GM13976 (cell line): ENCODE results near the gene JAKMIP2.
"Not testable (repeated sequence)": the region's sequence is repeated elsewhere in the genome, so short reads cannot be mapped to it uniquely, and the experiment has no call there.

Experiments
- DNase-seq: peaks from one replicate; pipeline ENCODE4 v3.0.0; 2012; ENCODE audit warnings: low spot score
- in situ Hi-C: fragments of 300-500 bp; cut with MboI; formaldehyde crosslinking; loops from one replicate; pipeline ENCODE4 v1.12.0; 2022; ENCODE audit warnings: low sequenced_read_pairs, mixed read lengths, inconsistent platforms; ENCODE audit not compliant: unreplicated experiment
- TF ChIP-seq, protein P1 (sequence below): IDR thresholded peaks from 2 replicates; pipeline ENCODE4 v1.5.1; 2012; ENCODE audit warnings: borderline replicate concordance, mild to moderate bottlenecking; ENCODE audit not compliant: insufficient read depth; ENCODE audit errors: extremely low read depth, missing control alignments, control extremely low read depth

The JAKMIP2 gene

DNA sequence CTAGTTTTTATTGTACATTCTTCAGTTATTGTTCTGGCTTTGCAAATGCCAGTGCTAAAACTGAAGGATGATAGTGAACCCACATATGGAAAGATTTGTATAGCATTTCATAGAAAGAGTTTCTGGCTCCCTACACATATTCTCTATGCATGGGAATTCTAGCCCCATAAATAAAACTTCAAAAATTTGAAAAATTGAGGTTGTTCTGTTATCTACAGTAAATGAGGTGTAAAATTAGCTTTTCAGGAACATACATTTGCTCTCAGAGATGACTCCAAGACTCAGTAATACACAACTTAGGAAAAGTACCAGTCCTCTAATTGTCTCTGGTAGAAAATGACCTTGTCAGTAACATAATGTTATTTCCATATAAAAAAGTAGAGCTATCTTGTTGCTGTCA is 192.4 kb downstream of the JAKMIP2 start:
- in situ Hi-C loops = no loop called here

DNA sequence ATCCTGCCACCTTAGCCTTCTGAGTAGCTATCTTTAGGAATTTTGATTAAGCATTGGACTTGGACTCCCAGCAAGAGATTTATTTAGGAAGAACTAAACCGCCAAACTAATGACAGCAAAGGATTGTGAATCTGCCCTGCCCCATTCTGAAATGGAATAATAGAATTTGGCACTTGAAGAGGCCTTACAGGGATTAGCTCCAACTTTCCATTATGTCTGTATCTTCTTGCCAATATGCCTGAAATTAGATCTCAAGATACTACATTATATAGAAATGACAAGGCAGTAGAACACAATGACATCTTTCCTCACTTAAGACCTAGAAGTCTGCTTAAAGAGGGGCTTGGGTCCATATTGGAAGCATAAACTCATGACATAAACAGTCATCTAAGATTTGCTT is 195.7 kb downstream of the JAKMIP2 start:
- TF ChIP-seq, protein P1, sequence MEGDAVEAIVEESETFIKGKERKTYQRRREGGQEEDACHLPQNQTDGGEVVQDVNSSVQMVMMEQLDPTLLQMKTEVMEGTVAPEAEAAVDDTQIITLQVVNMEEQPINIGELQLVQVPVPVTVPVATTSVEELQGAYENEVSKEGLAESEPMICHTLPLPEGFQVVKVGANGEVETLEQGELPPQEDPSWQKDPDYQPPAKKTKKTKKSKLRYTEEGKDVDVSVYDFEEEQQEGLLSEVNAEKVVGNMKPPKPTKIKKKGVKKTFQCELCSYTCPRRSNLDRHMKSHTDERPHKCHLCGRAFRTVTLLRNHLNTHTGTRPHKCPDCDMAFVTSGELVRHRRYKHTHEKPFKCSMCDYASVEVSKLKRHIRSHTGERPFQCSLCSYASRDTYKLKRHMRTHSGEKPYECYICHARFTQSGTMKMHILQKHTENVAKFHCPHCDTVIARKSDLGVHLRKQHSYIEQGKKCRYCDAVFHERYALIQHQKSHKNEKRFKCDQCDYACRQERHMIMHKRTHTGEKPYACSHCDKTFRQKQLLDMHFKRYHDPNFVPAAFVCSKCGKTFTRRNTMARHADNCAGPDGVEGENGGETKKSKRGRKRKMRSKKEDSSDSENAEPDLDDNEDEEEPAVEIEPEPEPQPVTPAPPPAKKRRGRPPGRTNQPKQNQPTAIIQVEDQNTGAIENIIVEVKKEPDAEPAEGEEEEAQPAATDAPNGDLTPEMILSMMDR = no peak
- no peak for DNase-seq
- in situ Hi-C loops = no loop called here

More for the DNA sequence above, 192.4 kb downstream of the JAKMIP2 start:
- no peak for DNase-seq
- TF ChIP-seq, protein P1 = no peak

GRCh38 chr5:147586221-147586620 is 196.3 kb downstream of the JAKMIP2 start:
- in situ Hi-C loops = no loop called here
- DNase-seq = no peak
- TF ChIP-seq, protein P1 = no peak

GRCh38 chr5:147582272-147582671 is 200.3 kb downstream of the JAKMIP2 start:
- in situ Hi-C loops = not testable (repeated sequence)

DNA sequence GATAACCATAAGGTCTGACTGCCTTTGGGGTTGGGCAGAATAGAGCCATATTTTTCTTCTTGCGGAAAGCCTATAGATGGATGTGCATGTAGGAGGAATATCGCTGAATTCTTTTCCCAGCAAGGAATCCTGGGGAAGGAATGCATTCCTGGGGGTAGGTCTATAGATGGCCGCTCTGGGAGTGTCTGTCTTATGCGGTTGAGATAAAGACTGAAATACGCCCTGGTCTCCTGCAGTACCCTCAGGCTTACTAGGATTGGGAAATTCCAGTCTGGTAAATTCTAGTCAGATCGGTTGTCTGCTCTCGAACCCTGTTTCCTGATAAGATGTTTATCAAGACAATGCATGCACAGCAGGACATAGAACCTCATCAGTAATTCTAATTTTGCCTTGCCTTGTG is 202.1 kb downstream of the JAKMIP2 start:
- in situ Hi-C loops, DNase-seq: not testable (repeated sequence)

More at GRCh38 chr5:147582272-147582671, 200.3 kb downstream of the JAKMIP2 start:
- not testable (repeated sequence) for DNase-seq

- in situ Hi-C loops = no loop called here
- no peak for DNase-seq
- TF ChIP-seq, protein P1 = no peak
Measured at GRCh38 chr5:147578228-147579024, 204.1 kb downstream of the JAKMIP2 start.

- in situ Hi-C loops = no loop called here
- DNase-seq = peak; percentile 37
- TF ChIP-seq, protein P1 = peak; percentile 75
Measured at GRCh38 chr5:147576646-147577535, 205.6 kb downstream of the JAKMIP2 start.
